Hepatocyte (in vitro differentiated cells): ENCODE results near the gene FAM240A.

ENCODE experiments used
- CTCF ChIP-seq: fragments of 200-600 bp; sonication (generic); IDR thresholded peaks from 2 replicates; pipeline ENCODE4 v1.5.1; 2016; ENCODE audit warnings: antibody characterized with exemption, mild to moderate bottlenecking; ENCODE audit not compliant: poor library complexity
- EZH2 ChIP-seq: fragments of 200-600 bp; sonication (generic); IDR thresholded peaks from 2 replicates; pipeline ENCODE4 v1.6.1; 2016; ENCODE audit warnings: antibody characterized with exemption, mild to moderate bottlenecking, borderline replicate concordance
- EZH2phosphoT487 ChIP-seq: fragments of 200-600 bp; sonication (generic); IDR thresholded peaks from one replicate; pipeline ENCODE4 v1.6.1; 2018; ENCODE audit warnings: antibody characterized with exemption, mild to moderate bottlenecking, low read depth, moderate library complexity; ENCODE audit not compliant: unreplicated experiment, severe bottlenecking

GRCh38 chr3:46599590-46599989, 12.7 kb upstream of the FAM240A start:
- TF ChIP-seq CTCF (no peak), EZH2 (no peak), EZH2phosphoT487 (no peak)
